Endodermal cell (in vitro differentiated cells): ENCODE data around the gene POP5. TPM values are rescaled to one million over a fixed set of nuclear protein-coding genes. Genes with fewer than 3 reads are reported as not detected.

ENCODE experiments used
- DNase-seq: peaks from one replicate; pipeline ENCODE4 v3.0.0-alpha.2; 2017
- H3K27ac ChIP-seq: 2 replicates; pipeline ENCODE4 v1.5.1; 2013; ENCODE audit warnings: mild to moderate bottlenecking, low read depth, low read length, moderate library complexity
- H3K27me3 ChIP-seq: 2 replicates; pipeline ENCODE4 v1.6.1; 2013; ENCODE audit warnings: mild to moderate bottlenecking, low read length, moderate library complexity; ENCODE audit not compliant: insufficient read depth, control insufficient read depth, poor library complexity, severe bottlenecking
- H3K36me3 ChIP-seq: 2 replicates; pipeline ENCODE4 v1.7.0; 2013; ENCODE audit warnings: mild to moderate bottlenecking, low read length, moderate library complexity; ENCODE audit not compliant: control insufficient read depth, insufficient read depth
- H3K4me1 ChIP-seq: one replicate; pipeline ENCODE4 v1.7.0; 2013; ENCODE audit warnings: low read length; ENCODE audit not compliant: control insufficient read depth, insufficient read depth
- H3K4me3 ChIP-seq: 2 replicates; pipeline ENCODE4 v1.5.1; 2013; ENCODE audit warnings: mild to moderate bottlenecking, low read length, moderate library complexity
- H3K9ac ChIP-seq: 2 replicates; pipeline ENCODE4 v1.6.1; 2013; ENCODE audit warnings: mild to moderate bottlenecking, low read length, moderate library complexity; ENCODE audit not compliant: poor library complexity, severe bottlenecking; ENCODE audit errors: extremely low read depth
- H3K9me3 ChIP-seq: 2 replicates; pipeline ENCODE4 v1.6.1; 2013; ENCODE audit warnings: mild to moderate bottlenecking, low read length, moderate library complexity; ENCODE audit not compliant: control insufficient read depth
- H3K27ac Mint-ChIP-seq: 2 replicates; pipeline ENCODE4 v1.8.0; 2020; ENCODE audit warnings: mixed read lengths
- H3K27me3 Mint-ChIP-seq: 2 replicates; pipeline ENCODE4 v1.8.0; 2021; ENCODE audit warnings: mild to moderate bottlenecking, mixed read lengths; ENCODE audit not compliant: insufficient read depth
- H3K36me3 Mint-ChIP-seq: 2 replicates; pipeline ENCODE4 v1.8.0; 2020; ENCODE audit warnings: low read depth, mixed read lengths
- H3K4me1 Mint-ChIP-seq: 2 replicates; pipeline ENCODE4 v1.8.0; 2020; ENCODE audit warnings: mixed read lengths
- H3K4me3 Mint-ChIP-seq: 2 replicates; pipeline ENCODE4 v1.8.0; 2020; ENCODE audit warnings: mild to moderate bottlenecking, moderate library complexity, mixed read lengths
- H3K9me3 Mint-ChIP-seq: 2 replicates; pipeline ENCODE4 v1.8.0; 2020; ENCODE audit warnings: mild to moderate bottlenecking, mixed read lengths
- CTCF ChIP-seq: fragments of 200-600 bp; sonication (generic); conservative IDR thresholded peaks from 2 replicates; pipeline ENCODE4 v1.5.0; 2021; ENCODE audit warnings: antibody characterized with exemption, mild to moderate bottlenecking
- WGBS, 2 experiments: methylation state at CpG; one replicate each; pipeline versions ENCODE4 v1.1.5 to v1.1.7; 2013; ENCODE audit warnings: missing lambda C conversion rate in 2 of 2, mixed read lengths in 1 of 2; ENCODE audit not compliant: insufficient coverage in 1 of 2, insufficient read length in 1 of 2; 5-methylcytosine and 5-hydroxymethylcytosine counted together
- long read RNA-seq, 4 experiments: library from polyadenylated mRNA in 2 of 4; library from RNA in 1 of 4; library from capped mRNA in 1 of 4; stranded (forward) in 3 of 4; unstranded in 1 of 4; transcript quantifications; one replicate each; pipeline ENCODE4 v2.0.0, GENCODE V29; 2020 to 2021; ENCODE audit warnings: inconsistent platforms in 1 of 4
- polyA plus RNA-seq, 2 experiments: library from polyadenylated mRNA; stranded (reverse); fragments of 50-300 nt; gene quantifications; one replicate each; pipeline ENCODE4 v1.2.3, GENCODE V29; 2013
- total RNA-seq, 2 donors: library from RNA; stranded (reverse); fragmentation: NEBNext Ultra II Directional in 1 of 2; extraction: Animal tissue kit (Norgen Biotek cat#: 25700) in 1 of 2; gene quantifications; 2 replicates in 1 of 2; 3 replicates in 1 of 2; pipeline ENCODE4 v1.2.1, GENCODE V29; 2021

POP5 gene
- total RNA-seq = 10 to 100 TPM; 52.5 to 53.0 TPM
- polyA plus RNA-seq (2013, experiment 1 of 2) = 48.1 TPM
- 39.1 TPM for polyA plus RNA-seq (2013, experiment 2 of 2)
- long read RNA-seq, experiment 1, transcript POP5-202 (5 exons, 801 nt) = major isoform, 8 of 17 reads
- long read RNA-seq, experiment 1, partial matches to known transcripts = 1 of 17 reads
- long read RNA-seq, experiment 1, other reads (novel, unspliced or antisense) = 2 of 17 reads
- long read RNA-seq, experiment 2, transcript POP5-202 (5 exons, 801 nt) = major isoform, 20 of 40 reads
- long read RNA-seq, experiment 2, transcript POP5-208 (4 exons, 821 nt) = minor isoform, 8 of 40 reads
- long read RNA-seq, experiment 2, partial matches to known transcripts = 1 of 40 reads
- long read RNA-seq, experiment 2, other reads (novel, unspliced or antisense) = 8 of 40 reads
- long read RNA-seq, experiment 3, transcript POP5-205 (2 exons, 718 nt) = minor isoform, 6 of 62 reads
- long read RNA-seq, experiment 3, transcript POP5-202 (5 exons, 801 nt) = major isoform, 27 of 62 reads
- long read RNA-seq, experiment 3, partial matches to known transcripts = 4 of 62 reads
- long read RNA-seq, experiment 3, other reads (novel, unspliced or antisense) = 17 of 62 reads
- long read RNA-seq, experiment 4, transcript POP5-202 (5 exons, 801 nt) = major isoform, 56 of 71 reads
- long read RNA-seq, experiment 4, partial matches to known transcripts = 0 of 71 reads
- long read RNA-seq, experiment 4, other reads (novel, unspliced or antisense) = 12 of 71 reads

DNA sequence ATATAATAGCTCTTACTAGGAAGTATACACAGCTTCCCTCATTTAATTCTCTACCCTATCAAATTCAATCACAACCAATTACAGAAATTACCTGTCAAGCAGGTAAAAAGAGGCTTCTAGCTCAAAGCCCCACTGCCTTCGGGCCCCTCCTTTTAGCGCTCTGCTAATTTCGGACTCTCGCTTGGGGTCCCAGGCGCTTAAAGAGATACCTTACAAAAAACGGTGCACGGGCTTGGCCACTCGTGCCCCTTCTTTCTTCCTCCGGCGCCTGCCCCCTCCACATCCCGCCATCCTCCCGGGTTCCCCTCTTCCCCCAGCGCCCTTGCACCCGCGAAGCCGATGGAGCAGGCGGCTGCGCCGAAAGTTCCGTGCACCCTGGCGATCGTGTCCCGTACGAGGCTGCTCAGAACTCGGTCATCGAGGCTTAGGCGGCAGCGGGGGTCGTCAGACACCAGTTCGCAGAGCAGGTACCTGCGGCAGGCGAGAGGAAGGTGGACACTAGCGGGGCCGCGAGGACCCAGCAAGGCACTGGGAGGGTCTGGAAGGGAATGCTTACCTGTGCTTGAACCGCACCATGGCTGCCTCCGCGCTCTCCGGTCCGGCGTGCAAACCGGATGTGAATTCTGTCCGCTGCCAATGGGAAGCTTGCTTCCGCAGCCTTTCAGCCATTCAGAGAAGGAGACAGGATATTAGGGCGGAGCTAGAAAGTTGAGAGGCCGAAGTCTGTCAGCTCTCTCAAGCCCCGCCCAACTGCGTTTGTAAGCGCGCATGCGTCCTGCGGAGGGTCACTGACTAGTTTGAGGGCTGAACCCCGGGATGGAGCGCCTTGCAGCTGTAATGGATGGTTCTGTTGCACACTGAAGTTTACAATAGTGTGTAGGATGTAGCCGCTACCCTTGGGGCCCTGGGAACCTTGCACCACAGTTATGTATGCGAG lies at the start of gene POP5:
Gene POP5, minus strand, starts transcription at position 616 of the 937 bp plus-strand sequence. Its CDS starts 40 bp downstream, at position 576.
- Histone ChIP-seq H3K27me3 (peaks cover 7% of the 10 kb centered on the region), H3K36me3 (peaks cover 36% of the 10 kb centered on the region), H3K9me3 (no peaks in the 10 kb centered on the region), H3K4me3 (peak within 1 kb of the TSS; percentile 91), H3K27ac (no peak within 1 kb of the TSS), H3K4me1 (no peaks in the 10 kb centered on the region), H3K9ac (peak within 1 kb of the TSS; percentile 57)
- Mint-ChIP-seq H3K27ac (peak within 1 kb of the TSS; percentile 91), H3K36me3 (peaks cover 41% of the 10 kb centered on the region), H3K4me1 (peaks cover 19% of the 10 kb centered on the region), H3K4me3 (peak within 1 kb of the TSS; percentile 95), H3K9me3 (no peaks in the 10 kb centered on the region), H3K27me3 (peaks cover 7% of the 10 kb centered on the region)
- 0 to 1% methylated on average over 37 to 56 of the region's 56 CpGs for WGBS, 2 experiments
- peak; percentile 100 for DNase-seq
- TF ChIP-seq CTCF = no peak

- Mint-ChIP-seq H3K27ac (no peak overlapping the region), H3K27me3 (peaks cover 8% of the 10 kb centered on the region), H3K36me3 (no peaks in the 10 kb centered on the region), H3K4me1 (no peaks in the 10 kb centered on the region), H3K9me3 (no peaks in the 10 kb centered on the region), H3K4me3 (no peak overlapping the region)
- no peaks in the 10 kb centered on the region for H3K9me3 ChIP-seq
- DNase-seq = no peak
- TF ChIP-seq CTCF = no peak
- no peaks in the 10 kb centered on the region for H3K36me3 ChIP-seq
- peaks cover 7% of the 10 kb centered on the region for H3K27me3 ChIP-seq
- H3K27ac ChIP-seq = no peak overlapping the region
- 90 to 94% methylated on average over 12 to 15 of the region's 15 CpGs for WGBS, 2 experiments
- no peaks in the 10 kb centered on the region for H3K4me1 ChIP-seq
- no peak overlapping the region for H3K4me3 ChIP-seq
- H3K9ac ChIP-seq = no peak overlapping the region
Observed at GRCh38 chr12:120630104-120630892, 49.1 kb upstream of the POP5 start.
